CD14-positive monocyte (primary cell): ENCODE data around the gene LENEP. TPM values are rescaled to one million over a fixed set of nuclear protein-coding genes. Genes with fewer than 3 reads are reported as not detected.

Source experiments
- DNase-seq, 3 donors: peaks; one replicate each; pipeline ENCODE4 v3.0.0-alpha.2; 2011 to 2022
- H2AFZ ChIP-seq: 2 replicates; pipeline ENCODE4 v1.6.0; 2012; ENCODE audit warnings: mild to moderate bottlenecking, low read depth, low read length, inconsistent platforms; ENCODE audit not compliant: insufficient read depth, poor library complexity, severe bottlenecking
- H3K27ac ChIP-seq, 2 donors: 1 replicate in 1 of 2; 2 replicates in 1 of 2; pipeline ENCODE4 v1.5.1; 2012 to 2013; ENCODE audit warnings: low read length in 2 of 2, control low read depth in 1 of 2, inconsistent platforms in 1 of 2, low read depth in 1 of 2, mild to moderate bottlenecking in 1 of 2
- H3K27me3 ChIP-seq, 2 donors: one replicate each; pipeline versions ENCODE4 v1.6.0 to v1.6.1; 2011 to 2013; ENCODE audit warnings: low read length in 2 of 2; ENCODE audit not compliant: control insufficient read depth in 2 of 2, insufficient read depth in 2 of 2
- H3K36me3 ChIP-seq, 2 donors: replicated peaks in 1 of 2; 1 replicate in 1 of 2; 2 replicates in 1 of 2; pipeline versions ENCODE4 v1.5.1 to v1.6.1; 2012 to 2013; ENCODE audit warnings: low read length in 2 of 2, control low read depth in 1 of 2, inconsistent platforms in 1 of 2, mild to moderate bottlenecking in 1 of 2; ENCODE audit not compliant: insufficient read depth in 2 of 2, control insufficient read depth in 1 of 2
- H3K4me1 ChIP-seq, 2 donors: 1 replicate in 1 of 2; 2 replicates in 1 of 2; pipeline versions ENCODE4 v1.5.1 to v1.6.1; 2012 to 2013; ENCODE audit warnings: low read length in 2 of 2, control low read depth in 1 of 2, inconsistent platforms in 1 of 2, mild to moderate bottlenecking in 1 of 2, moderate library complexity in 1 of 2; ENCODE audit not compliant: insufficient read depth in 2 of 2, control insufficient read depth in 1 of 2
- H3K4me2 ChIP-seq: replicated peaks from 2 replicates; pipeline ENCODE3; 2012; ENCODE audit warnings: low read length, moderate library complexity, mild to moderate bottlenecking; ENCODE audit not compliant: poor library complexity, severe bottlenecking; ENCODE audit errors: extremely low read depth
- H3K4me3 ChIP-seq, 3 experiments: fragments of 200-600 bp in 1 of 3; sonication (generic) in 1 of 3; replicated peaks in 1 of 3; 1 replicate in 2 of 3; 2 replicates in 1 of 3; pipeline ENCODE4 v1.5.1; 2011 to 2013; ENCODE audit warnings: low read length in 3 of 3, mild to moderate bottlenecking in 3 of 3, control low read depth in 2 of 3, low read depth in 2 of 3, inconsistent platforms in 1 of 3, moderate library complexity in 1 of 3
- H3K79me2 ChIP-seq: 2 replicates; pipeline ENCODE4 v1.6.0; 2012; ENCODE audit warnings: mild to moderate bottlenecking, control low read depth, inconsistent platforms, low read length, moderate library complexity; ENCODE audit not compliant: insufficient read depth
- H3K9ac ChIP-seq: 2 replicates; pipeline ENCODE4 v1.6.0; 2017; ENCODE audit warnings: low read length, mild to moderate bottlenecking; ENCODE audit not compliant: insufficient read depth, poor library complexity, severe bottlenecking
- H3K9me3 ChIP-seq, 2 donors: replicated peaks in 1 of 2; 1 replicate in 1 of 2; 2 replicates in 1 of 2; pipeline versions ENCODE4 v1.5.1 to v1.6.1; 2012 to 2013; ENCODE audit warnings: low read length in 2 of 2, control low read depth in 1 of 2; ENCODE audit not compliant: control insufficient read depth in 1 of 2, insufficient read depth in 1 of 2
- H4K20me1 ChIP-seq: 2 replicates; pipeline ENCODE4 v1.6.0; 2012; ENCODE audit warnings: mild to moderate bottlenecking, low read length, control low read depth, moderate library complexity; ENCODE audit not compliant: insufficient read depth
- H3K27ac Mint-ChIP-seq, 7 donors: one replicate each; pipeline ENCODE4 v1.8.0; 2020; ENCODE audit warnings: mild to moderate bottlenecking in 7 of 7, mixed read lengths in 7 of 7, moderate library complexity in 6 of 7, inconsistent platforms in 2 of 7
- H3K27me3 Mint-ChIP-seq, 3 donors: one replicate each; pipeline ENCODE4 v1.8.0; 2021 to 2022; ENCODE audit warnings: low read depth in 3 of 3, mild to moderate bottlenecking in 3 of 3, mixed read lengths in 3 of 3, moderate library complexity in 3 of 3, inconsistent platforms in 1 of 3
- H3K36me3 Mint-ChIP-seq, 2 donors: one replicate each; pipeline ENCODE4 v1.8.0; 2020; ENCODE audit warnings: mixed read lengths in 2 of 2, inconsistent platforms in 1 of 2, mild to moderate bottlenecking in 1 of 2
- H3K4me1 Mint-ChIP-seq: one replicate; pipeline ENCODE4 v1.8.0; 2020; ENCODE audit warnings: mild to moderate bottlenecking, mixed read lengths
- H3K4me3 Mint-ChIP-seq, 2 donors: one replicate each; pipeline ENCODE4 v1.8.0; 2020; ENCODE audit warnings: mild to moderate bottlenecking in 2 of 2, mixed read lengths in 2 of 2, moderate library complexity in 1 of 2
- H3K9me3 Mint-ChIP-seq, 7 donors: one replicate each; pipeline ENCODE4 v1.8.0; 2020 to 2022; ENCODE audit warnings: mixed read lengths in 7 of 7, mild to moderate bottlenecking in 6 of 7, moderate library complexity in 6 of 7, inconsistent platforms in 2 of 7
- WGBS: methylation state at CpG from one replicate; pipeline ENCODE4 v1.1.5; 2013; ENCODE audit warnings: missing lambda C conversion rate; ENCODE audit not compliant: insufficient coverage; 5-methylcytosine and 5-hydroxymethylcytosine counted together
- intact Hi-C, 2 donors: fragments of 100-400 bp; cut with micrococcal nuclease; formaldehyde crosslinking; loops; one replicate each; pipeline versions ENCODE4 v1.15.0 to v1.15.1; 2023
- polyA plus RNA-seq, 3 donors: library from polyadenylated mRNA; depleted of rRNA in 1 of 3; unstranded in 2 of 3; stranded (reverse) in 1 of 3; fragments of 300-500 nt in 2 of 3; fragments of >200 nt in 1 of 3; fragmentation: Illumina TruSeq in 2 of 3; gene quantifications; 1 replicate in 2 of 3; 2 replicates in 1 of 3; pipeline ENCODE4 v1.2.3, GENCODE V29; 2012 to 2021
- TF ChIP-seq, protein P1 (sequence below): fragments of 200-600 bp; IDR thresholded peaks from one replicate; pipeline ENCODE4 v1.8.0; 2022; ENCODE audit warnings: antibody characterized with exemption, mild to moderate bottlenecking

The LENEP gene
- polyA plus RNA-seq, 3 donors = not detected

DNA sequence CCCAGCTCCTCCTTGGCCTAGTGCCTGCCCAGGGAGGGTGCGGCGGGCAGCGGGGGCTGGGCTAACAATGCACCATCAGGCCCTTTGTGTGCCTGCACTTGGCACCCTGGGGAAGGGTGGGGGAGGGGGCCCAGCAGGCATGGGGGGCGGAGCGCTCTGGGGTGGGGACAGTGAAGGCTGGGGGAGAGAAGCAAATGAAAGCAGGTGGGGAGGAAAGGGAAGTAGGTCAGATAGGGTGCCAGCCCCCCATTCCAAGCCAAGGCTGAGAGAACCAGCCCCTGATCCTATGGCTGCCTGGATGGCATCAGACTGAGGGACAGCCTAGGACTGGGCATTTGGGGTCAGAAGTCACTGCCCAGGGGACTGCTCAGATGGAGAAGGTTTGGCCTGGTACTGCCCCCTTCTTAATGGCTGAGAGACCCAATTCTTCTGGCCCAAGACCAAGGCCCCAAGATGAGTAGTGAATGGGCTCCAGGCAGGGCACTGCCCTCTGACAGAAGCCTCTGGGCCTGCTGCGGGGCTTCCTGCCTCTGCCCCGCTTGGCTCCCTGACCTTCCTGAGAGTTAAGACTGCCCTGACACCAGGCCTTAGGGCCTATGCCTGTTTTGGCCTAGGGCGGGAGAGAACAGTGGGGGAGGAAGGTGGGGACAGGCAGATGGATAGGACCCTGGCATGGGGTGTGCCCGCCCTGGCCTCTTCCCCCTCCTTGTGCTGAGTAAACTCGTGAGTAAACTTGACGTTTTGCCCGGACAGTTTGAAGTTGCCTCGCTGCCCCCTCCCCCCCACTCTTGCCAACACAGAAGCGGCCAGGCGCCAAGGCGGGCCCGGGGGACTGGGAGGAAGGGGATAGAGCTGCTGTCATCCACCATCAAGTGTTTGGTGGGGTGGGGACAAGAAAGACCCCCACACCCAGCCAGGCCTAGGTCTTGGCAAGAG is 12.0 kb downstream of the LENEP start:
- Histone ChIP-seq H3K36me3 (no peaks in the 10 kb centered on the region), H3K4me1 (peaks cover 55 to 74% of the 10 kb centered on the region in 2 donors), H3K27ac (peak overlapping the region; percentile 91 to 99), H3K27me3 (no peaks in the 10 kb centered on the region), H3K79me2 (peaks cover 95% of the 10 kb centered on the region), H3K4me2 (peak overlapping the region; percentile 100), H4K20me1 (peaks cover 30% of the 10 kb centered on the region), H2AFZ (no peak overlapping the region), H3K4me3 (peak overlapping the region; percentile 84 to 100 (median 99)), H3K9me3 (no peaks in the 10 kb centered on the region), H3K9ac (peak overlapping the region; percentile 85)
- Mint-ChIP-seq H3K4me3 (peak overlapping the region; percentile 95 to 98), H3K27ac (peak overlapping the region; percentile 94 to 100 (median 99)), H3K9me3 (no peaks in the 10 kb centered on the region), H3K4me1 (peaks cover 45% of the 10 kb centered on the region), H3K27me3 (no peaks in the 10 kb centered on the region), H3K36me3 (peaks cover 3 to 16% of the 10 kb centered on the region in 2 donors)
- TF ChIP-seq, protein P1, sequence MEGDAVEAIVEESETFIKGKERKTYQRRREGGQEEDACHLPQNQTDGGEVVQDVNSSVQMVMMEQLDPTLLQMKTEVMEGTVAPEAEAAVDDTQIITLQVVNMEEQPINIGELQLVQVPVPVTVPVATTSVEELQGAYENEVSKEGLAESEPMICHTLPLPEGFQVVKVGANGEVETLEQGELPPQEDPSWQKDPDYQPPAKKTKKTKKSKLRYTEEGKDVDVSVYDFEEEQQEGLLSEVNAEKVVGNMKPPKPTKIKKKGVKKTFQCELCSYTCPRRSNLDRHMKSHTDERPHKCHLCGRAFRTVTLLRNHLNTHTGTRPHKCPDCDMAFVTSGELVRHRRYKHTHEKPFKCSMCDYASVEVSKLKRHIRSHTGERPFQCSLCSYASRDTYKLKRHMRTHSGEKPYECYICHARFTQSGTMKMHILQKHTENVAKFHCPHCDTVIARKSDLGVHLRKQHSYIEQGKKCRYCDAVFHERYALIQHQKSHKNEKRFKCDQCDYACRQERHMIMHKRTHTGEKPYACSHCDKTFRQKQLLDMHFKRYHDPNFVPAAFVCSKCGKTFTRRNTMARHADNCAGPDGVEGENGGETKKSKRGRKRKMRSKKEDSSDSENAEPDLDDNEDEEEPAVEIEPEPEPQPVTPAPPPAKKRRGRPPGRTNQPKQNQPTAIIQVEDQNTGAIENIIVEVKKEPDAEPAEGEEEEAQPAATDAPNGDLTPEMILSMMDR = no peak
- 25% methylated on average over 5 of the region's 17 CpGs for WGBS
- DNase-seq = peak; percentile 53 to 76 (median 56)
- intact Hi-C loops = loop anchor here (2.0 to 5.0 kb wide), 3 partner anchors 33 to 47 kb away; partner anchors contain the start of genes SHC1 (in 2 of the 2), ADAM15 (in 1 of the 2) and CKS1B (in 1 of the 2)

GRCh38 chr1:155006601-155007101 is 13.3 kb downstream of the LENEP start:
- no peaks in the 10 kb centered on the region for H3K27me3 Mint-ChIP-seq
- peaks cover 58% of the 10 kb centered on the region for H3K4me1 Mint-ChIP-seq
- intact Hi-C loops = loop anchor here (2.0 to 5.0 kb wide), 3 partner anchors 34 to 46 kb away; partner anchors contain the start of genes SHC1 (in 2 of the 2), ADAM15 (in 1 of the 2) and CKS1B (in 1 of the 2)
- H3K9me3 Mint-ChIP-seq = no peaks in the 10 kb centered on the region
- 0% methylated on average over 2 of the region's 2 CpGs for WGBS
- peak overlapping the region; percentile 91 to 99 for H3K27ac ChIP-seq
- no peak overlapping the region for H2AFZ ChIP-seq
- peak overlapping the region; percentile 85 for H3K9ac ChIP-seq
- H3K4me3 ChIP-seq = peak overlapping the region; percentile 89 to 100 (median 93)
- H3K36me3 ChIP-seq = peaks cover 0 to 8% of the 10 kb centered on the region in 2 donors
- H3K36me3 Mint-ChIP-seq = peaks cover 3 to 21% of the 10 kb centered on the region in 2 donors
- no peaks in the 10 kb centered on the region for H3K9me3 ChIP-seq
- H3K79me2 ChIP-seq = peaks cover 98% of the 10 kb centered on the region
- TF ChIP-seq, protein P1 = no peak
- peak overlapping the region; percentile 100 for H3K4me2 ChIP-seq
- H3K27ac Mint-ChIP-seq = peak overlapping the region; percentile 94 to 100 (median 99)
- peaks cover 43% of the 10 kb centered on the region for H4K20me1 ChIP-seq
- no peaks in the 10 kb centered on the region for H3K27me3 ChIP-seq
- peak; percentile 67 to 91 (median 85) for DNase-seq
- peak overlapping the region; percentile 74 to 98 for H3K4me3 Mint-ChIP-seq
- peaks cover 62 to 77% of the 10 kb centered on the region in 2 donors for H3K4me1 ChIP-seq
